HG03159 (cell line): ENCODE data around the gene EEPD1.
"Not testable (repeated sequence)": the region's sequence is repeated elsewhere in the genome, so short reads cannot be mapped to it uniquely, and the experiment has no call there.

Source experiments
- ATAC-seq: cut with Tn5 transposase; IDR thresholded peaks from one replicate; pipeline ENCODE4 v1.9.1; 2021; ENCODE audit warnings: mild to moderate bottlenecking, moderate library complexity; ENCODE audit not compliant: unreplicated experiment

The EEPD1 gene

DNA sequence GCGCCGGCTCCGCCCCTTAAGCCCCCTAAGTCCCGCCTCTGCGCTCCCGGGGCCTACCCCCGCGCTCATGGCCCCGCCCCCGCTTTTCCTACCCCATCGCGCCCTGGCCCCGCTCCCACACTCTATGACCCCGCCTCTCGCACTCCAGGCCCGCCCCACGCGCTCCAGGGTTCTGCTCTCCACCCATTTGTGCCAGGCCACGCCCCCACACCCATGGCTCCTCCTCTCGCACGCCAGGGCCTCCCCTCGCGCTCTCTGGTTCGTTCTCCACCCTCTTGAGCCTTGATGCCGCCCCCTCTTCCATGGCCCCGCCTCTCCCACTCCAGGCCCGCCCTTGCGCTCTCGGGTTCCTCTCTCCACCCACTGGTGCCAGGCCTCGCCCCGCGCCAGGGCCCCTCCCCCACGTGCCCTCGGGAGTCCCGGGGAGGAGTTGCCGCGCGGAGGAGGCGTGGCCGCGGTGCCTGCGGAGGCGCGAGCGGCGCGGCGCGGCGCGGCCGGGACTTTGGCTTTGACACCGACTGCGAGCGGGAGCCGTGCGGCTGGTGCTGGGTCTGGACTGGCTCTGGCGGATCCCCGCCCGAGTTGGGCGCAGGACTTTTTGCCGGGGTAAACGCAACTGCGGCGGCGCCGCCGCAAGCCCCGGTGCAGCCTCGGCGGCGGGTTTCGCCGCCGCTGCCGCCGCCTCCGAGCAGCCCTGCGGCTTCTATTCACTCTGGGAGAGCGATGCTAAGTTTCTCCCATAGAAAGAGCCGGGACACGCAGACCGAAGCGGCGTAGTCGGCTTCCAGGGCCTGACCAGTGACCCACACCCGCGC lies at the start of gene EEPD1:
Gene EEPD1, plus strand, starts transcription at position 499 of the 815 bp plus-strand sequence. CDS start 1,071 bp downstream, outside the sequence.
- peak; percentile 96 for ATAC-seq

DNA sequence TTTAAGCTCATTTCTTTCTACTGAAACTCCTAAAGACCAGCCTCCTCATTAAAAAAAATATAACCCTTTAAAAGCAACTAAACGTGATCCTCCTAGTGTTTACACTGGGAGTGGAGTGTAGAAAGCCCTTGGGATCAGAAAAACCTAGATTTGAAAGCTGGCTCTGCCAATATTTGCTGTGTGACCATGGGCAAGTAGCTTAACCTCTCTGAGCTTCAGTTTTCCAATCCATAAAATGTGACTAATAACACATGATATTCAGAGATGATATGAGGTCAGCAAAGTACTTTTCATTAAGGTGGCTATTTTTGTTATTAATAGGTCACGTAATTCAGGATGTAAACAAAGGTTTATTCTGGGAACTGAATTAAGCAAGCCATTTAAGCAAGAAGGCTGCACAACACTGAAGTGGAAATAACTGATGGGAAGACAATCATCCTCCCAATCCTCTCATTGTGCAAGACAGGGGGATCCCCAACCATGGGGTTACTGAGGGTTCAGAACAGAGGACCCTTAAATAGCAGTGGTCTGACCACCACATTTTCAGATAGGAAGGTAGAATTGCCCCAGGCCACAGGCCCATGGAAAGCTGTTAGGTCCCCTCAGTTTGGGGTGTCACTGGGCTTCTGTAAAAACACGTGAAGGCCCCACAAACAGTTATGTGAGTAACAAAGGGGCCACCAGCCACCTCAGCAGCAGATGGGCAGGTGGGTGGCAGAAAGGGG lies 49.1 kb upstream of the EEPD1 start:
- ATAC-seq: no peak

DNA sequence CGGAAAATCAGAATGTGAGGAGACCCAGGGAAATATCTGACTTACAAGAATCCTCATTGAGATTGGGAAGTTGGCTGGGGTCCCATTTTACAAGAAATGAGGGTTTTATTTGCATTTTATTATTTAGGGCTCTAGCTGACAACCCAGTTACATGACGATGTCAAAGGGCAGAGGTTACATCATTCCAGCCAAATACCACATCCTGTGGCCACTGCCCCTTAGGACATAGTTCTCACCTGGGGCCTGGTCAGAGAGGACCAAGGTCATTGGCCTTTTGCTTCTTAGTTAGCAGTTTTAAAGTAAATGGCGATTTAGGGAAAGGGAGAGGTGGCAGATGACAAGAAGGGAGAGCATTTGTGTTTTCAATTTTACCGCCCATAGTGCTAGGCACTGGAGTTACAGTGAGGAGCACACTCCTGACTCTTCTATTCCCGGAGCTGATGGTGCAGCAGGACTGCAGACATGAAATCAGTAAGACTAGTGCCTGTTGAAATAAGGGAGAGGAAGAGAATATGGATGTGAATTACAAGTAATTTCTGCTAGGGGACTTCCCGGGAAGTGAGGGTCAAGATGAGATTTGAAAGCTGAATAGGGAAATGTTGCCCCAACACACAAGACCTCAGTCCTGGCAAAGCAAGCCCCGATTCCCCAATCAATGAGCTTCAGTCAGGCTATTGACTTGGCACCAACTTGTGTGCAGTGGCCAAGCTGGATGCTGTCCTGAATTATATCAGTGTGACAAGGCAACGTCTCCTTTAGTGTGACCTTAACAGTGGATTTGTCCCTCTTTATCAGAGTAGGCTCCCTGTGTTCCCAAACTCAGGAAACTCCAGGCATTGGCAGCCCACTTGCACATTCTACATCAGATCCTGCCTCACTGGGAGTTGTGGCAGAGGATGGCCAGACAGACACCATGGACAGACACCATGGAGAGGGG lies 45.8 kb upstream of the EEPD1 start:
- ATAC-seq: not testable (repeated sequence)

DNA sequence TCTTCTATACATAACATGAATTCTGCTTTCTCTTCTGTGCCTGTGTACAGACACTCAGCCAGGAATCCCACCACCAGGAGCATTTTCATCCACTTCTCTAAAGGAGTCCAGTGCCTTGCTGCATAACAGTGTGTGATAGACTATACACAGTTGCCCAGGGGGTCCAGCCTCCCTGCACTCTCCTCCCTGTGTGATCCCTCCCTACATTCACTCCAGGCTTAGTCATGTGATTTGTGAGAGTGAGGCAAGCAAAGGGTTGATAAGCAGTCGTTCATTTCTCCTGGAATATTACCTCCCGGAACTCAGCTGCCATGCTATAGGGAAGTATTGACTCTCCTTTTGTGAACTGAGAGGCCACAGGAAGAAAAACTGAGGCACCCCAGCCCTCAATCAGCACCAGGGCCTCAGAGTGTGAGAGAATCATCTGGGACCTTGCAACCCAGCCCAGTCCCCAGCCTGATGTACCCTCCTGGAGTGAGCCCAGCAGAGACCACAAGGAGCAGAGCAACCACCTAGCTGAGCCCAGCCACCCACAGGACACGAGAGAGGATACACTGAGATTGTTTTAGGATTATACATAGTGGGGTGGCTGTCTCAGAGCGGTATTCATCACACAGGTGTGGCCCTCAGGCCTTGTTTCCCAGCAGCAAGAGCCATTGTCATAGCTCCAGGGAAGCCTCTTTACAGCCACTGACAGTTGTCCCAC lies 45.0 kb upstream of the EEPD1 start:
- no peak for ATAC-seq

DNA sequence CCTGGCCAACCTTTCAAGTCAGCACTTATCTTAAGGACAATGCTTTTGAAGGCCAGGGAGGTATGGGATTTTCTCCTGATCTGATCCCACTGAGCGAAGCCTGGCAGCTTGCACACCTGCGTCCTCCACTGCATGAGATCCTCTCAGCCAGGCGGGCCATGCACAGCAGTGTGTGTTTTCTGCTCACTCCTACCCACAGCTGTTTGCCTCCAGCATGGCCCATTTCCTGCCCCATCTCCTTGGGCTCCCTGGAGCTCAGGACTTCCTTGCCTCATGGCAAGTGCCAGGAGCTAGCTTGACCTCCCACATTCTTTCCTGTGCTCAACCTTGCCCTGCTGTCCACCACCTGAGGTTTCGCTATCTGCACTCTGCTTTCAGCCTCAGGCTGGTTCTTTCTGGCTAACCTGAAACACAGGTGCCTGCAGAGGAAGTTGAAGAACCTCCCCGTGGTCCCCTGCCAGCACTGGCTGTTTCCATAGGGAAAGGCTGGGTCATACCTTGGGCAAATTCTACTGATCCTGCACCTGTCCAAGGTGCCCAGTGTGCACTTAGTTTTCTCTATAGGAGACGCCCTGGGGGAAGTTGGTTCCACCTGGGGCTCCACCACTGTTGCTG lies 43.9 kb upstream of the EEPD1 start:
- ATAC-seq: no peak

DNA sequence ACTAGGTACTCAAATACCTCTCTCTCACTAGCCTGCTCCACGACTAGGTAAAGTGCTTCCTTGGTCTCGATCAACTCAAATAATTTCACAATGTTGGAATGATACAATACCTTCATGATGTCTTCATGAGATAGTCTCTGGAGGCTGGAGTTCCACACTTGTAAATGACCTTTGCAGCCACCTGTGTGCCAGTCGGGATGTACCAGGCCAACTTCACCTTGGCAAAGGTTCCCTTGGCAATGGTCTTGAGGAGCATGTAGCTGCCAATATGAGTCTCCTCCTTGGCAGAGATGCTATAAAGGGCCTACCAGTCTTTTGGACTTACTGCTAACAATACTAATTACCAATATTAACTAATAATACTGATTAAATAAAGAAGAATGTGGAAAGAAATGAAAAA lies 42.5 kb upstream of the EEPD1 start:
- ATAC-seq: no peak

DNA sequence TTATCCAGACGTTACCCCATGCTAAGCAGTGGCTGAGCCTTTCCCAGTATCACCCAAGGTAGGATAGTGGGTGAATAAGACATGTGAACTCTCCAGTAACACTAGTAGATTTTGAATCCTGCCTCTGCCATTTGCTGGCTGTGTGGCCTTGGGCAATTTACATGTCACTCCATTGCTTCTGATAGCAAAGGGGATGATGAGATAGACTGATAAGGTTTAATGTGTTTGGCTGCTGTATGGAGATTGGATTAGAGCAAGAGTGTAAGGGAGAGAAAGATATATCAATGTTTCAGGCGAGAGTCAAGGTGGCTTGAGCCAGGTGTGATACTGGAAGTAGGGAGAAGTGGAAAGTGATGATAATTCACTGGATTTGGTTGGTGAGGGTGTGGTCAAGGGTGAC lies 40.1 kb upstream of the EEPD1 start:
- no peak for ATAC-seq

DNA sequence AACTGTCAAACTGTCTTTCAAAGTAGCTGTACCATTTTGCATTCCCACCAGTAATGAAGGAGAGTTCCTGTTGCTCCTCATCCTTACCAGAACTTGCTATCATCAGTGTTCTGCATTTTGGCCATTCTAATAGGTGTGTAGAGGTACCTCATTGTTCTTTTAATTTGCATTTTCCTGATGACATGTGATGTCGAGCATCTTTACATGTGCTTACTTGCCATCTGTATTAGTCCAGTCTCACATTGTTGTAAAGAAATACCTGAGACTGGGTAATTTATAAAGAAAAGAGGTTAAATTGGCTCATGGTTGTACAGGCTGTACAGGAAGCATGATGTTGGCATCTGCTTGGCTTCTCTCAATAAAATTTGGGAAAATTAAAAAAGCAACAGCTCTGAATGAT lies 38.7 kb upstream of the EEPD1 start:
- ATAC-seq: no peak

DNA sequence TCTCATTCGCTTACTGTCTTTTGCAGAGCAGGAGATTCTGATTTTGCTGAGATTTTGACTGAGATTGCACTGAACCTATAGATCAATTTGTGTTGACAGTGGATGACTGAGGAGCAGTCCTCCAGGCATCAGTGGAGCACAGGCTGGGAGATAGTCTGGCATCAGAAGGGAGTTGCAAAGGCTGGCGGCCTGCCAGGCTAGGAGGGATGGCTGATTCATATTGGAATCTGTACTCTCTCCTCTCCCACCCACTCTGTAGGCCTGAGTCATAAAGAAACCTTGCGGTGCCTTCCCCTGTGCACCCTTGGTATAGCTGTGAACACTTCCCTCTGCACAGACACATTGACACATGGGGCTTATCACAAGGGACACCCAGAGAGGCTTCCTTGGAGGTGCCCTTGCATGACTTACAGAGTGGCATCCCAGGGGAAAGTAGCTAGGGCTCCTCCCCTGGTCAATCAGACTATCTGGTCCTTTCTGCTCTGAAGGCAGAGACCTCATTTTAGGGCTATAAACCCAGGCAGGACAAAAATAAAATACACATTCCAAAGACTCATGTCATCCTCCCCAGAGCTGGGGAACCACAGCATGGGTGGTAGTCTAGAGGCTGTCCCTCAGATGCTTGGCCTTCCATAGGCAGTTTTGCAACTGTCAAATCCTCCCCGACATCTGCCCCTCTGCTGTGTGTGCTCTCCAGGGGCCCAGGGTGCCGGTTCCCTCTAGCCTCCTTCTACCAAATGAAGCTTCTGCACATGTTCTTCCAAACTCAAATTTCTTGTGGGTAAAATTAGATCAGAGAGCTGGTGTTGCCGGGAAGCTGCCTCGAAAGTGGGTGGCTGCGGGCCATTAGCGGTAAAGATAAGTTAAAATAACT lies 37.4 kb upstream of the EEPD1 start:
- ATAC-seq: peak; percentile 98

DNA sequence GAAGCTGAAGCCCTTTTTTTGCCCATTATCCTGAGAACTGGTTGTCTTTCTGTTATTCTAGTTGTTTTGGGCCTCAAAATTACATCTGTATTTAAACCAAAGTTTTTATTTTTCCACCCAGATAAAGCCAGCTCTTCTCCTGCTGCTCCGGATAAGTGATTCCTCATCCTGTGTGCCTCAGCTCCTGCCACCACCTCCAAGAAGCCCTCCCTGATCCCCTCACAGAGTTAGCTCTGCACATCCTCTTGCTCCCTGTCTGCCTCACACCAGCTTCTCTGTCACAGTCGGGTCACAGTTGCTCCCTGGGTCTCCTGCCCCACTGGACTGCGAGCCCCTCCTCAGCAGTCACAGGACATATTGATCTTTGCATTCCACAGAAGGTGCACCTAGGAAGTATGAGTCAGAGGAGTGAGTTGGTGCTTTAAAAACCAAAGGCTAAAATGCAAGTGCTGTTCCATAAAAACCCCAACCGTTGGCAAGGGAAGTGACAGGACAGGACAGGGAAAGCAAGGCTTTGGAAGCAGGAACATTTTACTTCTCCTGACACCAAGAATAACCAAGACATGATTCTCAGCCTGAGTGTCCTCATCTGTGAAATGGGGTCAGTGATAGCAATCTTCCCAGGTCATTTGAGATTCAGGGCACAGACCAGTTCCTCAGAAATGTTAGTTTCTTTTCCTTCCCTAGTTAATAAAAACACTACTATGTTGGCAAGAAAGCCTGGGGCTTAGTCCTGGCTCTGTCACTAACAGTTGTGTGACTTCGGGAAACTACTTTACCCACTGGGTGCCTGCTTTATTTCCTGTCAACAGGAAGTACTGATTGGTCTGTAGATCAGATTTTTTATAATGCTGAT lies 36.5 kb upstream of the EEPD1 start:
- no peak for ATAC-seq

DNA sequence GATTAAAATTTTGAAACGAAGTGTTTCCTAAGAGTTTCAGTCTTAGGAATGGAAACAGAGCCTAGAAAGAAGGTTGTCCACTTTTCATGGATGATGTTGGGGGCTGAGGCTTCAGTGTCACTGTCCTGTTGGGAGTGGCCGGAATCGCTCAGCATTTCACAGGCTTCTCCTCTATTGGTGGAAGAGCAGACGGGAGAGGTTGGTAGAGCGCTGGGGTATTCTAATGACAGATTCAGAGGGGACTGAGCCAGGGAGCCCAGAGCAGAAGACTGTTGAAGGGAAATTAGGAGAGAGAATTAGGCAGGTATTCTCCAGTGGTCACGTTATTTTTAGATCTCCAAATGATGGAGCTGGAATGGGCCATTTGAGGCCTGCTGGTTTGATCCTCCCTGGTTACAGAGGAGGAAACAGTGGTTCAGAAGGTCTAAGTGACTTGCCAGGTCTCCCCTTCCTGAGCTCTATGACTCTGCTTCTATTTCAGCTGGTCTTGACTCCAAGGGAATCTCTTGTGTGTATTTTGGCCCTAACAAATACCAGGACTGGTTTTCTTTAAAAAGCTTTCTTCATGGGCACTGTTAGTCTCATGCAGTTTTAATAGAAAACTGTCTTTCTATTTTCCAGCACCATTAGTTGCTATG lies 35.7 kb upstream of the EEPD1 start:
- ATAC-seq: no peak

DNA sequence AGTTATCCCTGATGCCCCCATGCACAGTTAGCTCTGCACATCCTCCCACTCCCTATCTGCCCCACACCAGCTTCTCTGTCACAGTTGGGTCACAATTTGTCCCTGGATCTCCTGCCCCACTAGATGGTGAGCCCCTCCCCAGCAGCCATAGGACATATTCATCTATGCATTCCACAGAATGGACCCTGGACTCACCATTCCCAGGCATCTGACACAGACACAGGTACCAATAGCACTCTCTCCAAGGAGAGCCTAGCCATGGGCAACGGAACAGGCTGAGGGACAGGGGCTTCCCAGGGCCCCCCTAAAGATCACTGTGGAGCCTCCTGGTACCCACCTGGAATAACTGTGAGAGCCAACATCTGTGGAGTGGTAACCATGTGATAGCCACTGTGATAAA lies 34.7 kb upstream of the EEPD1 start:
- no peak for ATAC-seq

DNA sequence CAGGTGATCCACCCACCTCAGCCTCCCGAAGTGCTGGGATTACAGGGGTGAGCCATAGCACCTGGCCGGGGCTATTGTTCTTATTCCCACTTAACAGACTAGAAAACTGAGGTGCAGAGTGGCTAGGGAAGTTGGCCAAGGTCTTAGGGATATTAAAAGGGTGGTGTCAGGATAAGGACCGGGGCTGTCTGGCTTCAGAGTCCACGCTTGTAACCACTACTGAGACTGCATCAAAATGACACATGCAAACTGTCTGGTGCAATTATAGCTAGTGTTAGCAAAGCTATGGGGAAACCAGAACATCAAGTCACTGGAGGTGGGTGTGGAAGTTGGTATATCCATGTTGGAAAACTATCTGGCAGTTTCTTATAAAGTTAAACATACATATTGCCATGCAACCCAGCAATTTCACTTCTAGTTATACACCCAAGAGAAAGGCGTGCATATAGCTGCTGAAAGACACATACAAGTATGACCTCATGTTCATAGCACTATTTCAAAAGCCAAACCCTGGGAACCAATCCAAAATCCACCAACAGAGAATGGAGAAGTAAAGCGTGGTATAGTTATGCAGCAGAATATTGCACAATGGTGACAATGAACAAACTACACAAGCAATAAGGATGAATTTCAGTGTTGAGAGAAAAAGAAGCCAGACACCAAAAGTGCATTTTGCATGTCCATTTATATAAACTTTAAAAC lies 33.9 kb upstream of the EEPD1 start:
- ATAC-seq: no peak

DNA sequence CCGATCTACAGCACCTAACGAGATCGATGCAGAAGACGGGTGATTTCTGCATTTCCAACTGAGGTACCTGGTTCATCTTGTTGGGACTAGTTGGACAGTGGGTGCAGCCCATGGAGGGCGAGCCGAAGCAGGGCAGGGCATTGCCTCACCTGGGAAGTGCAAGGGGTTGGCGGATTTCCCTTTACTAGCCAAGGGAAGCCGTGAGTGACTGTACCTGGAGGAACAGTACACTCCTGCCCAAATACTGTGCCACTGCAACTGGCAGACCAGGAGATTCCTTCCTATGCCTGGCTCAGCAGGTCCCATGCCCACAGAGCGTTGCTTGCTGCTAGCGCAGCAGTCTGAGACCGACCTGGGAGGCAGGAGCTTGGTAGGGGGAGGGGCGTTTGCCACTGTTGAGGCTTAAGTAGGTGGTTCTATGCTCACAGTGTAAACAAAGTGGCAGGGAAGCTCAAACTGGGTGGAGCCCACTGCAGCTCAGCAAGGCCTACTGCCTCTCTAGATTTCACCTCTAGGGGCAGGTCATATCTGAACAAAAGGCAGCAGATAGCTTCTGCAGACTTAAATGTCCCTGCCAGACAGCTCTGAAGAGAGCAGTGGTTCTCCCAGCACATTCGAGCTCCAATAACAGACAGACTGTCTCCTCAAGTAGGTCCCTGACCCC lies 32.9 kb upstream of the EEPD1 start:
- ATAC-seq: not testable (repeated sequence)

DNA sequence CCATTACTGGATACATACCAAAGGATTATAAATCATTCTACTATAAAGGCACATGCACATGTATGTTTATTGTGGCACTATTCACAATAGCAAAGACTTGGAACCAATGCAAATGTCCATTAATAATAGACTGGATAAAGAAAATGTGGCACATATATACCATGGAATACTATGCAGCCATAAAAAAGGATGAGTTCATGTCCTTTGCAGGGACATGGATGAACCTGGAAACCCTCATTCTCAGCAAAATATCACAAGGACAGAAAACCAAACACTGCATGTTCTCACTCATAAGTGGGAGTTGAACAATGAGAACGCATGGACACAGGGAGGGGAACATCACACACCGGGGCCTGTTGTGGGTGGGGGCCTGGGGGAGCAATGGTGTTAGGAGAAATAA lies 27.4 kb upstream of the EEPD1 start:
- not testable (repeated sequence) for ATAC-seq

DNA sequence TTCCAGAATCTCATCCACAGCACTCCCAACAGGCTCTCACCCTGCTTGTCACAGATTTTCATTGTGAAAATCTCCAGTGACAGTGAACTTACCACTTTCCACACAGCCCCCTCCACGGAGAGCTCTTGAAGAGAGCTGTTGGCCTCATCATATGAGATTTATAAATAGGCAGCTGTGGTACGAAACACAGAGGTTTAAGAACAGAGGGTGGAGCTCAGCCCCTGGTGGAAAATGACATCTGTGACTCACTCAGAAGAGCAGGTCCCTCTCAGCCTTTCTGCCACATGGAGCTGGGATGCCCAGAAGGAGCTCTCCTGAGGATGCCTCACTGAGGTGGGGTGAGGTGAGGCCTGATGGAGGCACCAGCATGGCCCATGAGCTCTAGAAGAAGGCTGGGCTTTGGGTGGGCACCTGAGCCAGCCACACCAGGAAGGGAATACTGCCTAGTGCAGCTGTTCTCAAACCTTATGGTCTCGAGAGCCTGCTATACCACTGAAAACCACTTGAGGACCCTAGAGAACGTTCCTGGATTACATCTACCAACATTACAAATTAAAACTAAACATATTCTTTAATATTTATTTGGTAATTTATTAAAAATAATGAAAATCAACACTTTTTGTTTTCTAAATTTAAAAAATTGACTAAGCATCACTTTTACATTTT lies 25.8 kb upstream of the EEPD1 start:
- ATAC-seq: no peak
